A549 (cell line): ENCODE results near the gene AGXT. TPM values are rescaled to one million over a fixed set of nuclear protein-coding genes. Genes with fewer than 3 reads are reported as not detected.

Experiments used
- ATAC-seq, 2 experiments: fragments of 200-7000 bp in 1 of 2; fragments of >200 bp in 1 of 2; cut with Nextera tagmentation in 1 of 2; cut with Tn5 transposase in 1 of 2; 3 replicates each; pipeline versions ENCODE4 v1.8.0 to v1.9.1; 2018 to 2020; ENCODE audit warnings: mild to moderate bottlenecking in 1 of 2, moderate library complexity in 1 of 2
- CTCF ChIA-PET: fragments of 300-600 bp; sonication (Branson Sonifier 250); formaldehyde crosslinking; extraction: SDS; loops from one replicate; lab custom pipeline; 2021; ENCODE audit warnings: antibody characterized with exemption, inconsistent platforms; lab: Yijun Ruan, JAX
- POLR2A ChIA-PET: fragments of 350-600 bp; formaldehyde crosslinking; extraction: SDS; loops from one replicate; lab custom pipeline; 2021; ENCODE audit warnings: antibody characterized with exemption, inconsistent platforms; lab: Yijun Ruan, JAX
- DNase-seq, 2 experiments: peaks; one replicate each; pipeline versions ENCODE4 v3.0.0 to v3.0.0-alpha.2; 2011 to 2016; ENCODE audit warnings: low read depth in 1 of 2, low spot score in 1 of 2
- FAIRE-seq: peaks from 2 replicates; lab custom pipeline; 2011; peaks lifted over from hg19 to GRCh38; lab: Jason Lieb, UNC
- H3K27ac ChIP-seq, 2 experiments: fragments of >200 bp; sonication (Bioruptor Twin); formaldehyde crosslinking; 3 replicates each; pipeline ENCODE4 v1.5.1; 2016 to 2017
- H3K4me1 ChIP-seq: fragments of >200 bp; sonication (Bioruptor Twin); formaldehyde crosslinking; 3 replicates; pipeline ENCODE4 v1.6.1; 2016
- H3K4me2 ChIP-seq: fragments of >200 bp; sonication (Bioruptor Twin); formaldehyde crosslinking; 3 replicates; pipeline ENCODE4 v1.6.1; 2016
- H3K4me3 ChIP-seq: fragments of >200 bp; sonication (Bioruptor Twin); formaldehyde crosslinking; 3 replicates; pipeline ENCODE4 v1.5.1; 2016
- H3K9me3 ChIP-seq: fragments of >200 bp; sonication (Bioruptor Twin); formaldehyde crosslinking; 3 replicates; pipeline ENCODE4 v1.6.1; 2016
- EP300 ChIP-seq, 2 experiments: fragments of >200 bp; sonication (Bioruptor Twin); formaldehyde crosslinking; IDR thresholded peaks; 2 replicates in 1 of 2; 3 replicates in 1 of 2; pipeline ENCODE4 v1.6.1; 2016 to 2017
- FOSB ChIP-seq: fragments of 250-450 bp; sonication (Bioruptor Pico); IDR thresholded peaks from 2 replicates; pipeline ENCODE4 v1.5.0; 2020; ENCODE audit warnings: mild to moderate bottlenecking, moderate library complexity
- FOXS1 ChIP-seq: fragments of 250-450 bp; sonication (Bioruptor Pico); IDR thresholded peaks from 2 replicates; pipeline ENCODE4 v1.5.0; 2020; ENCODE audit warnings: mild to moderate bottlenecking, moderate library complexity
- JUN ChIP-seq, 2 experiments: fragments of >200 bp; sonication (Bioruptor Twin); formaldehyde crosslinking; IDR thresholded peaks; 2 replicates in 1 of 2; 3 replicates in 1 of 2; pipeline ENCODE4 v1.6.1; 2016 to 2017
- KDM1A ChIP-seq: fragments of 200-600 bp; sonication (generic); IDR thresholded peaks from 2 replicates; pipeline ENCODE4 v1.6.1; 2016; ENCODE audit warnings: low read depth, mild to moderate bottlenecking
- KDM5A ChIP-seq: fragments of 200-600 bp; sonication (generic); IDR thresholded peaks from 2 replicates; pipeline ENCODE4 v1.6.1; 2016; ENCODE audit warnings: antibody characterized with exemption, mild to moderate bottlenecking
- MAZ ChIP-seq: fragments of 150-350 bp; IDR thresholded peaks from 2 replicates; pipeline ENCODE4 v1.6.1; 2014; ENCODE audit warnings: antibody characterized with exemption, low read depth, low read length, borderline replicate concordance
- NPAS2 ChIP-seq: fragments of 250-450 bp; sonication (Bioruptor Pico); IDR thresholded peaks from 2 replicates; pipeline ENCODE4 v1.8.0; 2022; ENCODE audit warnings: mild to moderate bottlenecking, moderate library complexity, borderline replicate concordance
- NR3C1 ChIP-seq: fragments of >200 bp; sonication (Bioruptor Twin); formaldehyde crosslinking; IDR thresholded peaks from 3 replicates; pipeline ENCODE4 v1.6.1; 2017
- PHF8 ChIP-seq: fragments of 200-600 bp; sonication (generic); IDR thresholded peaks from 2 replicates; pipeline ENCODE4 v1.6.1; 2016; ENCODE audit warnings: low read depth, mild to moderate bottlenecking, antibody characterized with exemption, moderate library complexity, borderline replicate concordance
- POLR2A ChIP-seq: IDR thresholded peaks from 2 replicates; pipeline ENCODE4 v1.6.1; 2012; ENCODE audit warnings: mild to moderate bottlenecking, low read length
- POLR2AphosphoS2 ChIP-seq: conservative IDR thresholded peaks from 2 replicates; pipeline ENCODE4 v1.6.1; 2012; ENCODE audit warnings: low read length, improper control_type of control experiment, inconsistent platforms
- RARB ChIP-seq: fragments of 250-450 bp; sonication (Bioruptor Pico); IDR thresholded peaks from 2 replicates; pipeline ENCODE4 v1.8.0; 2021; ENCODE audit warnings: mild to moderate bottlenecking, moderate library complexity
- RCOR1 ChIP-seq: fragments of 150-350 bp; IDR thresholded peaks from 2 replicates; pipeline ENCODE4 v1.6.1; 2014; ENCODE audit warnings: antibody characterized with exemption, low read length, low read depth
- RFX5 ChIP-seq: fragments of 450-650 bp; IDR thresholded peaks from 2 replicates; pipeline ENCODE4 v1.7.1; 2014; ENCODE audit warnings: antibody characterized with exemption, mild to moderate bottlenecking, moderate library complexity
- TFCP2L1 ChIP-seq: fragments of 250-450 bp; sonication (Bioruptor Pico); IDR thresholded peaks from 2 replicates; pipeline ENCODE4 v1.5.0; 2021; ENCODE audit warnings: mild to moderate bottlenecking
- TP53 ChIP-seq: fragments of 250-450 bp; sonication (Bioruptor Pico); IDR thresholded peaks from 2 replicates; pipeline ENCODE4 v1.5.0; 2021; ENCODE audit warnings: mild to moderate bottlenecking, moderate library complexity
- ZFP36 ChIP-seq: fragments of 450-650 bp; IDR thresholded peaks from 2 replicates; pipeline ENCODE4 v1.6.1; 2014; ENCODE audit warnings: borderline replicate concordance; ENCODE audit not compliant: partially characterized antibody
- WGBS: methylation state at CpG from one replicate; pipeline ENCODE4 v1.1.6; 2017; ENCODE audit errors: missing lambda C conversion rate; 5-methylcytosine and 5-hydroxymethylcytosine counted together
- polyA plus RNA-seq, 4 experiments: library from polyadenylated mRNA; depleted of rRNA in 3 of 4; stranded (reverse); fragments of >200 nt; fragmentation: RNase III in 1 of 4; extraction: RNeasy Plus Mini Kit Qiagen cat#74134 plus additional on column Dnase treatment in 1 of 4; gene quantifications; 2 replicates in 3 of 4; 3 replicates in 1 of 4; pipeline ENCODE4 v1.2.3, GENCODE V29; 2011 to 2017
- TF ChIP-seq, protein P1 (sequence below): IDR thresholded peaks from 2 replicates; pipeline ENCODE4 v1.6.1; 2012; ENCODE audit warnings: low read depth, borderline replicate concordance
- TF ChIP-seq, protein P2 (sequence below): fragments of 450-650 bp; IDR thresholded peaks from 2 replicates; pipeline ENCODE4 v1.6.1; 2014; ENCODE audit warnings: antibody characterized with exemption
- TF ChIP-seq, protein P3 (sequence below): IDR thresholded peaks from 2 replicates; pipeline ENCODE4 v1.6.1; 2012
- TF ChIP-seq, protein P4 (sequence below): fragments of 250-450 bp; sonication (Bioruptor Pico); IDR thresholded peaks from 2 replicates; pipeline ENCODE4 v1.5.0; 2020; ENCODE audit warnings: low read depth, mild to moderate bottlenecking, moderate library complexity

Gene AGXT
- polyA plus RNA-seq, 2 of the 4 experiments (the other 2 are of a cell fraction), result not detected

DNA sequence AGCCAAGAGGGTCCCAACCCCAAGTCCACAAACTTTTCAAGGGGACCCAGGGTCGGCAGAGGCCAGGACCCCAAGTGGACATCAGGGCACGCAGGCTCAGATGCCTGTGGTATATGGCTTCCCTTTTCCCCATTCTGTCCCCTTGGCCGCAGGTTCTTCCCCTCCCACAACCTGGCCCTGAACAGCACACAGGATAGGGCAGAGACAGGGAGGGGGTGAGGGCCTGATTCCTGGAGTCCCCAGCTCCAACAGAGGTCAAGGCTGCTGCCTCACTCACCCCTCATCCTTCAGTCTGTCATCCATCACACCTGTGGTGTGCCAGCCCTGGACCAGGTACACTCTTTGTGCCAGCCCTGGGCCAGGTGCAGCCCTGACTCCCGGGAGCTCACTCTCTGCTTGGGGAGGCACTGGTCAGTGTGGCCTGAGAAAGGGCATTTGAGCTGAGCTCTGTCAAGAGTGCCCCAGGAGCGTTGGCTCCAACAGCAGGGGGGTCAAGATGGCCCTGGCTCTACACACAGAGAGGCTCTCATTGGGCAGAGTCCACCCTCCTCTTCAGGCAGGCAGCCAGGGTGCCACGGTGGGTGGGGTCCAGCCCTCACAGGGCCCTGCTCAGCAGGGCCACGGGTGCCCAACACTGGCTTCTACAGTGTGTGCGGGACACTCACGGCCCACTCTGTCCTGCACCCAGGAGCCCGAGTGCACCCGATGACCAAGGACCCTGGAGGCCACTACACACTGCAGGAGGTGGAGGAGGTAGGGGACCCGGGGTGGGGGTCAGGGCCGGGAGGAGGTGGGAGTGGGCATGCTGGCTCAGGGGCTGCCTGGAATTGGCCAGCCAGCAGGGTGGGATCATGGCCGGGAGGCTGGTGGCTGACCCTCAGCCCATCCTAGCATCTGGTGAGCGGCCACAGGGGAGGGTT lies 1.6 kb downstream of the AGXT start:
- Histone ChIP-seq H3K4me1 (no peaks in the 10 kb centered on the region), H3K4me2 (no peak overlapping the region), H3K9me3 (no peaks in the 10 kb centered on the region), H3K27ac (no peak overlapping the region), H3K4me3 (no peak overlapping the region)
- ChIA-PET CTCF (interaction anchor here (0.7 to 5.7 kb wide), 3 partner anchors 10 to 19 kb away, joined by 3 to 24 read pairs (median 5); no protein-coding TSS in a partner anchor), POLR2A (no interaction called here)
- DNase-seq (no peak), ATAC-seq (no peak), FAIRE-seq (no peak)
- WGBS, result 54% methylated on average over 6 of the region's 15 CpGs
- no peak for TF ChIP-seq KDM5A
- TF ChIP-seq ZFP36, result no peak
- no peak for TF ChIP-seq POLR2AphosphoS2
- no peak for TF ChIP-seq RARB (CRISPR knock-in tag)
- TF ChIP-seq, protein P1, sequence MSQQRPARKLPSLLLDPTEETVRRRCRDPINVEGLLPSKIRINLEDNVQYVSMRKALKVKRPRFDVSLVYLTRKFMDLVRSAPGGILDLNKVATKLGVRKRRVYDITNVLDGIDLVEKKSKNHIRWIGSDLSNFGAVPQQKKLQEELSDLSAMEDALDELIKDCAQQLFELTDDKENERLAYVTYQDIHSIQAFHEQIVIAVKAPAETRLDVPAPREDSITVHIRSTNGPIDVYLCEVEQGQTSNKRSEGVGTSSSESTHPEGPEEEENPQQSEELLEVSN, result no peak

DNA sequence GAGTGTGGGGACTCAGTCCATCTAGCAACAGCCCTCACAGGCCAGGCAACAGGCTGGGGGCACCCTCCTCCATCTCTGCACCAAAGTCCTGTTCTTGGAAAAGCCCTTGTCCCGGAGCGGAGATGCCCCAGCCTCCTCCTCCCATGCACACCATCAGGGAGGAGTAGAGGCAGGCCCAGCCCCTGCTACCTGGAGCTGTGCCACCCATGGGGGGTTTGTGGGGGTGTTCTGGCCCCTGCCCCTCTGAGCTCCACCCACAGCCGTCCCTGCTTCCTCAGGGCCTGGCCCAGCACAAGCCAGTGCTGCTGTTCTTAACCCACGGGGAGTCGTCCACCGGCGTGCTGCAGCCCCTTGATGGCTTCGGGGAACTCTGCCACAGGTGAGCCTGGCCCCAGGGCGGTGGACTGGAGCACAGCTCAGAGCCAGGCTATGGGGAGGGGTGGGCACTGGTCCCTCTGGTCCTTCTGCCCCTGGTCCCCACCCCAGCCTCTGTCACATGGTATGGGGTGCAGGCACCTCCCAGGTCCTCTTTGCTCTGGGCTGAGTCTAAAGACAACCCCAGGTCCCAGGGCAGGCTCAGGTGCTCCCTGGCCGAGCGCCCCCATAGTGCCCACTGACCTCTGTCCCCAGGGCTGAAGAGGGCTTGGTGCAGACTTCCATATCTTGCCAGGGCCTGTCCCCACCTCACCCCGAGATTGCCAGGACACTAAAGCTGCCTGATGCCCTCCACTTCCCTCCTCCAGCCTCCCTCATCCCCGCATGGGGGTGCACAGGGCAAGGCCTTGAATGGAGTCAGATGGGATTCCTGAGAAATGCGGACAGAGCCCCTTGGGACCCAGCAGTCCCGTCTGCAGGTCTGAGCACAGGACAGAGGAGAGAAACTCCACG lies 2.7 kb downstream of the AGXT start:
- no peaks in the 10 kb centered on the region for H3K4me1 ChIP-seq
- H3K4me2 ChIP-seq, result no peak overlapping the region
- CTCF ChIA-PET, result interaction anchor here (1.0 kb wide), 1 partner anchor 10 kb away, joined by 3 read pairs; no protein-coding TSS in a partner anchor
- DNase-seq (no peak), FAIRE-seq (no peak), ATAC-seq (no peak)
- TF ChIP-seq FOXS1 (CRISPR knock-in tag) (no peak), JUN (IDR thresholded peaks at IDR 0.05) (no peak)
- H3K9me3 ChIP-seq, result no peaks in the 10 kb centered on the region
- H3K27ac ChIP-seq, result no peak overlapping the region
- no peak overlapping the region for H3K4me3 ChIP-seq
- POLR2A ChIA-PET, result no interaction called here
- whole genome bisulfite sequencing, result 72% methylated on average over 9 of the region's 16 CpGs

DNA sequence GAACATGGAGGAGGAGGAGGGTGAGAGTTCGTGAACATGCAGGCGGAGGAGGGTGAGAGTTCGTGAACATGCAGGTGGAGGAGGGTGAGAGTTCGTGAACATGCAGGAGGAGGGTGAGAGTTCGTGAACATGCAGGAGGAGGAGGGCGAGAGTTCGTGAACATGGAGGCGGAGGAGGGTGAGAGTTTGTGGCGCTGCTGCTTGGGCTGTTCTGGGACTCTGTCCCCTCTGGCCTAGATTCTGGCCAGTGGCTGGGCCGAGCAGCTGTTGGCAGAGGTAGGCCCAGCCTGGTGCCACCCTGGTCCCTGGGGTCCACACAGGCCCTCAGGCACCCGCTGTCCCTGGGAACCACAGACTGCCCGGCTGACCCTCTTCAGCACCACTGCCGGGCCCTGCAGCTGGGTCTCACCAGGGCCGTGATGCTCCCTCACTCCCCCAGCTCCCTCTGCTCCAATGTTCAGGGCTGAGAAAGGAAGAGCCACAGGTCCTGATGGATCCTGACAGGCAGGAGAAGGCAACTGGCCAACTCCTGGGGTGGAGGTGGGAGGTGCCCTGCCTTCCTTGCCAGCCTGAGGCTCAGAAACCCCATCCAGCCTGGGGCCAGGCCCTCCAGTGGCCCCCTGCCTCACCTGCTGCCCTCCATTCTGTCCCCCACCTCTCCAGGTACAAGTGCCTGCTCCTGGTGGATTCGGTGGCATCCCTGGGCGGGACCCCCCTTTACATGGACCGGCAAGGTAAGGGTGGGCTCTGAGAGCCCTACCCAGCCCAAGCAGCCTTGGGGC lies 3.9 kb downstream of the AGXT start:
- FAIRE-seq (peak; percentile 59), DNase-seq (no peak), ATAC-seq (peak; percentile 17 to 21; a peak in 5 of 6 replicates)
- TF ChIP-seq NR3C1, result no peak
- no peak for TF ChIP-seq KDM1A
- TF ChIP-seq TFCP2L1 (CRISPR knock-in tag), result no peak
- TF ChIP-seq RCOR1, result no peak
- TF ChIP-seq, protein P2, sequence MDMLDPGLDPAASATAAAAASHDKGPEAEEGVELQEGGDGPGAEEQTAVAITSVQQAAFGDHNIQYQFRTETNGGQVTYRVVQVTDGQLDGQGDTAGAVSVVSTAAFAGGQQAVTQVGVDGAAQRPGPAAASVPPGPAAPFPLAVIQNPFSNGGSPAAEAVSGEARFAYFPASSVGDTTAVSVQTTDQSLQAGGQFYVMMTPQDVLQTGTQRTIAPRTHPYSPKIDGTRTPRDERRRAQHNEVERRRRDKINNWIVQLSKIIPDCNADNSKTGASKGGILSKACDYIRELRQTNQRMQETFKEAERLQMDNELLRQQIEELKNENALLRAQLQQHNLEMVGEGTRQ, result no peak
- TF ChIP-seq FOSB (CRISPR knock-in tag), result no peak
- TF ChIP-seq MAZ, result no peak
- no peak for TF ChIP-seq POLR2AphosphoS2
- no peak for TF ChIP-seq TP53
- no peak for TF ChIP-seq ZFP36
- TF ChIP-seq FOXS1 (CRISPR knock-in tag), result no peak
- no peak for TF ChIP-seq PHF8
- TF ChIP-seq RFX5, result no peak
- TF ChIP-seq, protein P1, result no peak
- TF ChIP-seq, protein P3, sequence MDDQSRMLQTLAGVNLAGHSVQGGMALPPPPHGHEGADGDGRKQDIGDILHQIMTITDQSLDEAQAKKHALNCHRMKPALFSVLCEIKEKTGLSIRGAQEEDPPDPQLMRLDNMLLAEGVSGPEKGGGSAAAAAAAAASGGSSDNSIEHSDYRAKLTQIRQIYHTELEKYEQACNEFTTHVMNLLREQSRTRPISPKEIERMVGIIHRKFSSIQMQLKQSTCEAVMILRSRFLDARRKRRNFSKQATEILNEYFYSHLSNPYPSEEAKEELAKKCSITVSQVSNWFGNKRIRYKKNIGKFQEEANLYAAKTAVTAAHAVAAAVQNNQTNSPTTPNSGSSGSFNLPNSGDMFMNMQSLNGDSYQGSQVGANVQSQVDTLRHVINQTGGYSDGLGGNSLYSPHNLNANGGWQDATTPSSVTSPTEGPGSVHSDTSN, result no peak
- no peak for TF ChIP-seq EP300 (IDR thresholded peaks at IDR 0.05)
- TF ChIP-seq, protein P4, sequence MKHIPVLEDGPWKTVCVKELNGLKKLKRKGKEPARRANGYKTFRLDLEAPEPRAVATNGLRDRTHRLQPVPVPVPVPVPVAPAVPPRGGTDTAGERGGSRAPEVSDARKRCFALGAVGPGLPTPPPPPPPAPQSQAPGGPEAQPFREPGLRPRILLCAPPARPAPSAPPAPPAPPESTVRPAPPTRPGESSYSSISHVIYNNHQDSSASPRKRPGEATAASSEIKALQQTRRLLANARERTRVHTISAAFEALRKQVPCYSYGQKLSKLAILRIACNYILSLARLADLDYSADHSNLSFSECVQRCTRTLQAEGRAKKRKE, result no peak
- TF ChIP-seq POLR2A, result no peak
- no peak for TF ChIP-seq NPAS2 (CRISPR knock-in tag)
- H3K9me3 ChIP-seq, result no peaks in the 10 kb centered on the region
- no peak overlapping the region for H3K4me3 ChIP-seq
- ChIA-PET POLR2A (no interaction called here), CTCF (no interaction called here)
- no peaks in the 10 kb centered on the region for H3K4me1 ChIP-seq
- no peak overlapping the region for H3K4me2 ChIP-seq
- no peak overlapping the region for H3K27ac ChIP-seq
- 76% methylated on average over 11 of the region's 17 CpGs for whole genome bisulfite sequencing
